PFSK-1 (cell line): Measurements from ENCODE around the gene ITGA1.

ENCODE experiments used
- POLR2AphosphoS5 ChIP-seq: IDR thresholded peaks from 2 replicates; pipeline ENCODE4 v1.6.1; 2012; ENCODE audit warnings: low read depth, mild to moderate bottlenecking, control low read depth, low read length, moderate library complexity
- TAF1 ChIP-seq: IDR thresholded peaks from 2 replicates; pipeline ENCODE4 v1.6.1; 2012; ENCODE audit warnings: low read length, control low read depth, borderline replicate concordance; ENCODE audit not compliant: insufficient read depth
- TF ChIP-seq, protein P1 (sequence below), 2 experiments: IDR thresholded peaks; 2 replicates each; pipeline versions ENCODE4 v1.6.1 to v1.8.0; 2011 to 2012; ENCODE audit warnings: low read depth in 2 of 2, low read length in 2 of 2, control low read depth in 1 of 2, inconsistent platforms in 1 of 2, mild to moderate bottlenecking in 1 of 2, moderate library complexity in 1 of 2; ENCODE audit not compliant: insufficient read depth in 1 of 2

DNA sequence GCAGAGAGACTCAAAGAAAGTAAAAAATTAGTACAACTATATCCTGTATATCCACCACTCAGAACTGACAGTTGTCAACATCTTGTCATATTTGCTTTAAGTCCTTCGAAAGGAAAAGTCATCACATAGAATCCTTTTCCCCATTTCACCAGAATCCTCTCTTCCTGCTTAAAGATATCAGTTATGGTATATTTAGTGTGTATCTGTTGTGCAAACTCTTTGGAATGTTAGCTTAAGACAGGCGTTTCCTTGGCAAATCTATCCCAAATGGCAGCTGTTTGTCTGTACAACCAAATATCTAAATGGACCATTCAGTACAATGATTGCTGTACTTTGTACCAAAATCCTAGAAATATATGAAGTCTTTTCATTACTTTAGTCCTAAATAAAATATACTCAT, 98.5 kb downstream of the ITGA1 start:
- TF ChIP-seq, protein P1, sequence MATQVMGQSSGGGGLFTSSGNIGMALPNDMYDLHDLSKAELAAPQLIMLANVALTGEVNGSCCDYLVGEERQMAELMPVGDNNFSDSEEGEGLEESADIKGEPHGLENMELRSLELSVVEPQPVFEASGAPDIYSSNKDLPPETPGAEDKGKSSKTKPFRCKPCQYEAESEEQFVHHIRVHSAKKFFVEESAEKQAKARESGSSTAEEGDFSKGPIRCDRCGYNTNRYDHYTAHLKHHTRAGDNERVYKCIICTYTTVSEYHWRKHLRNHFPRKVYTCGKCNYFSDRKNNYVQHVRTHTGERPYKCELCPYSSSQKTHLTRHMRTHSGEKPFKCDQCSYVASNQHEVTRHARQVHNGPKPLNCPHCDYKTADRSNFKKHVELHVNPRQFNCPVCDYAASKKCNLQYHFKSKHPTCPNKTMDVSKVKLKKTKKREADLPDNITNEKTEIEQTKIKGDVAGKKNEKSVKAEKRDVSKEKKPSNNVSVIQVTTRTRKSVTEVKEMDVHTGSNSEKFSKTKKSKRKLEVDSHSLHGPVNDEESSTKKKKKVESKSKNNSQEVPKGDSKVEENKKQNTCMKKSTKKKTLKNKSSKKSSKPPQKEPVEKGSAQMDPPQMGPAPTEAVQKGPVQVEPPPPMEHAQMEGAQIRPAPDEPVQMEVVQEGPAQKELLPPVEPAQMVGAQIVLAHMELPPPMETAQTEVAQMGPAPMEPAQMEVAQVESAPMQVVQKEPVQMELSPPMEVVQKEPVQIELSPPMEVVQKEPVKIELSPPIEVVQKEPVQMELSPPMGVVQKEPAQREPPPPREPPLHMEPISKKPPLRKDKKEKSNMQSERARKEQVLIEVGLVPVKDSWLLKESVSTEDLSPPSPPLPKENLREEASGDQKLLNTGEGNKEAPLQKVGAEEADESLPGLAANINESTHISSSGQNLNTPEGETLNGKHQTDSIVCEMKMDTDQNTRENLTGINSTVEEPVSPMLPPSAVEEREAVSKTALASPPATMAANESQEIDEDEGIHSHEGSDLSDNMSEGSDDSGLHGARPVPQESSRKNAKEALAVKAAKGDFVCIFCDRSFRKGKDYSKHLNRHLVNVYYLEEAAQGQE (IDR thresholded peaks at IDR 0.05; ENCODE audit: insufficient read depth in 1 of 2, low read depth in 2 of 2, low read length in 2 of 2): no peak
- TF ChIP-seq POLR2AphosphoS5 (no peak), TAF1 (no peak)
